ENCODE results near the gene PDCD7.
"Not testable (repeated sequence)": the region's sequence is repeated elsewhere in the genome, so short reads cannot be mapped to it uniquely, and the experiment has no call there.

The PDCD7 gene

DNA sequence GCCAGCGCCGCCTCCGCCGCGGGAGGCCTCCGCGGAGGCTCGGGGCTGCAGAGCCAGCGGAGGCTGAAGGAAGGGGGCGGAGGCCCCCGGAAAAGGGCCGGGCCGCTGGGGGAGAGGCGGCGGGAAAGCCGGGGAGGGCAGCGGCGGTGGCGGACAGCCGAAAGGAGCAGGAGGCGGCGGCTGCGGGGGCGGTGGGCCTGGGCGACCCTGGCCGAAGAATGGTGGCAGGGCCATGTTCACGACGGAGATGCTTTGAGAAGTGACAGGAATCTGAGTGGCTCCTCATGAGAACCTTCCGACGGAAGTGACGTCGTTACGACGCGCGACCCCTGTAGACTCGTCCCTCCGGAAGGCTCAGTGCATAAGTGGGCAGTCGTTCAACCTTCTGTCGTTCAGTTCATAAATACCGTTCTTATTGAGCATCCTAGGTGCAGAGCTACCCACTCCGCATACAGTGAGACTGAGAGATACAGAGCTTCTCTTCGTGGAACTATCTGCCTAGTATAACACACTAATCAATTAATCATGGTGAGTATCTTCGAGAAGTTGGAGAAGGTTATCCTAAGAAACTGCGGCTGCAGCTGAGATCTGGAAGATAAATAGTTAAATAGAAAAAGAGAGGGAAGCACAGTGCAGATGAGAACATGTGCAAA lies at the start of gene PDCD7:
Gene PDCD7, minus strand, starts transcription at position 261 of the 653 bp plus-strand sequence. Its CDS starts 27 bp downstream, at position 234.
- DNase-seq = peak; percentile 85 to 97 (median 90)

DNA sequence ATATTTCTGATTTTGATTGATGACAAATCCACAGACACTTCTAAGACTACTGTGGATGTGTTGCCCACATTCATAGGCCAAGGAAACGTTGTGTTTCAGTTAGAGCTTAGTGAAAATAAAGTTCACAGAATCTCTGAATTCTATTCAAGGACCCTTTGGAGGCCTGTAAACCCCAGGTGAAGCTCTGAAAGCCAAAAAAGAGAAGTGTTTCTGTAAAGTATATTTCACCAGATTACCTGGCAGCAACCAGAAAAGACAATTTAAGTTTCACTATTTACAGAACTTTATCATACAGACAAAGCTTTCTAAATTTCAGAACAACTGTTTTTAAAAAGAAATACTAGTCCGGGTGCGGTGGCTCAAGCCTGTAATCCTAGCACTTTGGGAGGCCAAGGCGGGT lies 48.9 kb upstream of the PDCD7 start:
- no peak for DNase-seq

- DNase-seq = not testable (repeated sequence)
Measured at GRCh38 chr15:65181582-65182353, 48.2 kb upstream of the PDCD7 start.

GRCh38 chr15:65180167-65180566 lies 46.6 kb upstream of the PDCD7 start:
- DNase-seq = no peak

- DNase-seq = no peak
Measured at GRCh38 chr15:65177901-65178300, 44.3 kb upstream of the PDCD7 start.

DNA sequence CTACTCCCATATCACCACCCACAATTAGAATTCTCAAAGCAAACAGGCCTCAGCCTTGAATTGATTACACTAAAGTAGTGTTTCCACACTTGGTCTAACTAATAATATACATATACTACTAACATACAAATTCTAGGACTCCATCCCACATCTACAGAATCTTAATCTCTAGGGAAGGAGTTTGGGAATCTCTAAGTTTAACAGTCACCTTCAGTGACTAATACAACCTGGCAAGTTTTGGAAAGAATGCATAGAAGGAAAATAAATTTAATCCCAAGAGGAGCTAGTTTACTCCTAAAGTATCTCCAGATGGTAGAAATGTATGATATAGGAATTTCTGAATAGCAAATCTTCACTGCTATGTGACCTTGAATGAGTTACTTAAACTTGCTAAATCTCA lies 42.4 kb upstream of the PDCD7 start:
- DNase-seq = no peak

DNA sequence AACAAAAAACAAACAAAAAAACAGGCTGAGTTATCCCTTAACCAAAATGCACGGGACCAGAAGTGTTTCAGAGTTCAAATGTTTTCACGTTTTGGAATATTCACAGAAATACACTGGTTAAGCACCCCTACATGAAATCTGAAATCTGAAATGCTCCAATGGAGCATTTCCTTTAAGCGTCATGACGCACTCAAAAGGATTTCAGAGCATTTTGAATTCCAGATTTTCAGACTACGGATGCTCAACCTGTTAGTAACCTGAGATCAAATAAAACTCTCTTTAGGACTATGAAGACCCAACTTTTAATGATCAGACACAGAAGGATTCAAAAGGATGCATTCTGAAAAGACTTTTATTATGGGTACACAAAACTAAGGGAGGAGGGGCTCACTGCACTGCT lies 41.9 kb upstream of the PDCD7 start:
- DNase-seq = no peak

DNA sequence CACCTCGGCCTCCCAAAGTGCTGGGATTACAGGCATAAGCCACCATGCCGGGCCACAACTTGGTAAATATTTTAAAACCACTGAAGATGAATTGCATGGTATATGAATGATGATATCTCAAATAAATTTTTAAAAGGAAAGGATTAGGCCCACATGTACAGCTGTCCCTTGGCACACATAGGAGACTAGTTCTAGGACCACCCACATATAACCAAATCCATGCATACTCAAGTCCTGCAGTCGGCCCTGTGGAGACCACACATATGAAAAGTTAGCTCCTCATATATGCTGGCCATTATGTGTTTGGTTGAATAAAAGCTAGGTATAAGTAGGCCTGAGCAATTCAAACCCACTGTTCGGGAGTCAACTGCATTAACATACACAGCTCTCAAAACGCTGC lies 40.9 kb upstream of the PDCD7 start:
- no peak for DNase-seq

DNA sequence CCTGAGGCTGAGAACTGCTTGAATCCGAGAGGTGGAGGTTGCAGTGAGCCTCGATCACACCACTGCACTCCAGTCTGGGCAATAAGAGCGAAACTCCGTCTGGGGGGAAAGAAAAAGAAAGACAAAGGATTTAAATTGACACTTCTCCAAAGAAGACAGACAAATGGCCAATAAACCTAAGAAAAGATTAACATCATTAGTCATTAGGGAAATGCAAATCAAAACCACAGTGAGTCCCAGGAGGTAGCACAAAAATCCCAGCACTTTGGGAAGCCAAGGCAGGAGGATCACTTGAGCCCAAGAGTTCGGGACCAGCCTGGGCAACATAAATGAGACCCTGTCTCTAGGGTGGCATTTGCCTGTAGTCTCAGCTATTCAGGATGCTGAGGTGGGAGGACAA lies 38.9 kb upstream of the PDCD7 start:
- DNase-seq = no peak

- no peak for DNase-seq
Measured at GRCh38 chr15:65171428-65171827, 37.8 kb upstream of the PDCD7 start.

- DNase-seq = no peak
Measured at GRCh38 chr15:65165875-65166274, 32.3 kb upstream of the PDCD7 start.

DNA sequence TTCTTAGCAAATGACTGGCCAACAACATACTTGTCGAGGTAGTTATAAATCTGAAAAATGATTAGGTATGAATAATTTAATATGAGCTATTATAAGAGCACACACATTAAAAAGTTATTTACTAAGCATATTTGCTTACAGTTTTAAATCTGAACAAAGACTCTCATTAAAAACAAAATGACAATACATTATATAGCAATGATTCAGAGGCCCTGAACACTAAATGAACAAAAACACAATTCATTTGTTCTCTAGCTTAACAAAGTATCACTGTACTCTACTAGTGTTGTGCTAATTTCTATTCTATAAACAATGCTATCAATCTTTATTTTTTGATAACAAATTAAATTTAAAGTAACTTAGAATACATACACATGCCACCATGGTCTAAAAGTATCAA lies 30.5 kb upstream of the PDCD7 start:
- DNase-seq = no peak

DNA sequence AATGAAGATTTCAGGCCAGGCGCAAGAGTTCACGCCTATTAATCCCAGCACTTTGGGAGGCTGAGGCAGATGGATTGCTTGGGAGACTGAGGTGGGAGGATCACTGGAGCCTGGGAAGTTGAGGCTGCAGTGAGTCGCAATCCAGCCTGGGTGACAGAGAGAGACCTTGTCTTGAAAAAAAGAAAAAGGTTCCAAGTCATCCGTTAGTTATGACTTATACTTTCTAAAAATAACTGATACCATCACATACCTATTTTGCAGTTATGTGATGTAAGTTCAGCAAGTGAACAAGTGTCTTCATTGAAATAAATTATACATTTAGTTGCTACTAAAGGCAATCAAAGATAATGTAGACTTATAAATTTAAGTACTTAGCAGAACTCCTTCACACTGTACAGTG lies 29.4 kb upstream of the PDCD7 start:
- no peak for DNase-seq

GRCh38 chr15:65156692-65157091 lies 23.1 kb upstream of the PDCD7 start:
- peak in 1 of 3 experiments; percentile 20 for DNase-seq

DNA sequence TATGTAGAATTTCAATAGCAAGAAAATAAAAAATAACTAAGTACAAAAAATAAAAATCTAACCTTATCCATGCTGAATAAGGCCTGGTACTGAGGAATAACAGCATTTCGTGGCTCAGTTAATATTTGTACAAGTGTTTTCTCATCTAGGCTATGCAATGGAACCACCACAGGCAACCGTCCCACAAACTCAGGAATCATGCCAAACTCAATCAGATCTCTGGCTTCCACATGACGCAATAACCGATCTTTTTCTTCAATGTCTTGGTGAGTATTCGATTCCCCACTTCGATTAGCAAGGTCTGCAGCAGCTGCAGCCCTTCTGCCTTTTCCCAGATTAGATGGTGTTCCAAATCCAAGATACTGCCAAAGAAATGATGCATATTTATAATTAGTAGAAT lies 21.1 kb upstream of the PDCD7 start:
- DNase-seq = peak in 1 of 3 experiments; percentile 0

GRCh38 chr15:65147902-65148301 lies 14.3 kb upstream of the PDCD7 start:
- no peak for DNase-seq

GRCh38 chr15:65146438-65146837 lies 12.8 kb upstream of the PDCD7 start:
- no peak for DNase-seq

DNA sequence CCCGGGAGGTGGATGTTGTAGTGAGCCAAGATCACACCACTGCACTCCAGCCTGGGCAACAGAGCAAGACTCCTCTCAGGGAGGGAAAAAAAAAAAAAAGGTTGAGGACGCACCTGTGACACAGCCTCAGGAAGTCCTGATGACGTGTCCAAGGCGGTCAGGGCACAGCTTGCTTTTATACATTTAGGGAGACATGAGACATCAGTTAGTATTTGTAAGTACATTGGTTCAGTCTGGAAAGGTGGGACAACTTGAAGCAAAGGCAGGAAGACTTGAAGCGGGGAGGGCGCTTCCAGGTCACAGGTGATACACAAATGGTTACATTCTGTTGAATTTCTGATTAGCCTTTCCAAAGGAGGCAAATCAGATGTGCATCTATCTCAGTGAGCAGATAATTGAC lies 5.0 kb upstream of the PDCD7 start:
- DNase-seq = not testable (repeated sequence)

GRCh38 chr15:65137893-65138292 lies 4.3 kb upstream of the PDCD7 start:
- not testable (repeated sequence) for DNase-seq

- not testable (repeated sequence) for DNase-seq
Measured at GRCh38 chr15:65137089-65137488, 3.5 kb upstream of the PDCD7 start.

DNA sequence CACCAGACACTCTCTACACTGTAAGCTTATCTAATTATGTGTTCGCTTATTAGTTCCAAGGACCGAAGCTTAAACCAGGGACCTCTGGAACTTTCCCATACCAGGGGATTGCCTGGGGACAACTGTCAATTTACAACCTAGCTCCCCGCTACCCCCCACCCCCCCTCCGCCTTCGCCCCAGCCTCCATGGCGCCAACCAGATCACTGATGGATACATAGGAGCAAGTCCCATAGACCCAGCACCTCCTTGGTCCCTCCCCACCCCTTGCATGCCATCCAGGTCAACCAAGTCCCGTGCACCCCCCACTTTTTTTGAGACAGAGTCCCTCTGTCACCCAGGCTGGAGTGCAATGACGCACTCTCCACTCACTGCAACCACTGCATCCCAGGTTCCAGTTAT lies 930 bp upstream of the PDCD7 start:
- DNase-seq = no peak

DNA sequence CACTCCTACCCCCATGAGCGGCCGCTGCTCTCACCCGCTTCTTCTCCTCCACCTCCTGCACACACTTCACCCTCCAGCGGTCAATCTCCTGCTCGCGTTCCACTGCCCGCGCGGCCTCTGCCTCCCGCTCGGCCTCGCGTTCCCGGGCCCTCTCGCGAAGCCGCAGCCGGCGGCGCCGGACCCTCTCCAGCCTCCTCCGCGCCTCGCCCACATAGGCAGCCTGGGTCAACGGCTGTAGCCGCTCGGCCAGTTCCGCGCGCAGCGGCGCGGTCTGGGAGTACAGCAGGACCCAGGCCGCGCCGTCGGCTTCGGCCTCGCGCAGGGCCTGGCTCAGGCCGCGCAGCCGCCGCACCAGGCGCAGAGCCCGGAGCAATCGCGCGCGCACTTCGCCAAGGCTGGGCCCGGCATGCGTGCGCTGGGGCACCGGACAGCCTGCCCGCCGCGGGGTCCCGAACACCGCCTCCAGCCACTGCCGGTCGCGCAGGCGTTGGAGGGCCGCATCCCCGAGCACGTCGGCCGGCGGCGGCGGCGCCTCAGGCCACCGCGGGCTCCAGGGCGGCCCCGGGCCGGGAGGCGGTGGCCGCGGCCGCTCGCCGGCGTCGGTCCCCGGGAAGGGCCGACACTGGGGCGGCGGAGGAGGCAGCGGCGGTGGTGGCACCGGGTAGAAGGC lies 595 bp downstream of the PDCD7 start:
- DNase-seq = peak; percentile 3 to 74 (median 61)

GRCh38 chr15:65130941-65131340 lies 2.7 kb downstream of the PDCD7 start:
- no peak for DNase-seq

- peak; percentile 12 to 86 (median 19) for DNase-seq
Measured at GRCh38 chr15:65115542-65115941, 18.1 kb downstream of the PDCD7 start.

All from NCI-H1417 (cell line).